ENCODE results near the gene PSD2.

The PSD2 gene

GRCh38 chr5:139880416-139881142 is 85.0 kb downstream of the PSD2 start:
- DNase-seq (ENCODE audit: low spot score), result no peak

- DNase-seq (ENCODE audit: low spot score), result no peak
Measured at GRCh38 chr5:139881143-139881733, 85.6 kb downstream of the PSD2 start.

GRCh38 chr5:139882316-139882715 is 86.7 kb downstream of the PSD2 start:
- no peak for DNase-seq (ENCODE audit: low spot score)

GRCh38 chr5:139882961-139883539 is 87.4 kb downstream of the PSD2 start:
- no peak for DNase-seq (ENCODE audit: low spot score)

GRCh38 chr5:139884144-139884543 is 88.5 kb downstream of the PSD2 start:
- no peak for DNase-seq (ENCODE audit: low spot score)

- DNase-seq (ENCODE audit: low spot score), result no peak
Measured at GRCh38 chr5:139884734-139885133, 89.1 kb downstream of the PSD2 start.

- no peak for DNase-seq (ENCODE audit: low spot score)
Measured at GRCh38 chr5:139885172-139885856, 89.7 kb downstream of the PSD2 start.

- no peak for DNase-seq (ENCODE audit: low spot score)
Measured at GRCh38 chr5:139885857-139886208, 90.2 kb downstream of the PSD2 start.

- no peak for DNase-seq (ENCODE audit: low spot score)
Measured at GRCh38 chr5:139886213-139886612, 90.6 kb downstream of the PSD2 start.

- DNase-seq (ENCODE audit: low spot score), result no peak
Measured at GRCh38 chr5:139888370-139888769, 92.8 kb downstream of the PSD2 start.

GRCh38 chr5:139889410-139889809 is 93.8 kb downstream of the PSD2 start:
- DNase-seq (ENCODE audit: low spot score), result no peak

- DNase-seq (ENCODE audit: low spot score), result no peak
Measured at GRCh38 chr5:139893873-139894272, 98.3 kb downstream of the PSD2 start.

Data from RKO (cell line).